Neuronal stem cell (in vitro differentiated cells): Measurements from ENCODE around the gene RNF222.

Experiments
- DNase-seq: peaks from one replicate; pipeline ENCODE4 v3.0.0-alpha.2; 2013; ENCODE audit warnings: low spot score
- H2AFZ ChIP-seq: one replicate; pipeline ENCODE4 v1.6.1; 2013; ENCODE audit warnings: mild to moderate bottlenecking, low read length, inconsistent platforms
- H2AK5ac ChIP-seq: 2 replicates; pipeline ENCODE4 v1.6.1; 2013; ENCODE audit warnings: low read depth, mild to moderate bottlenecking, inconsistent platforms, low read length, moderate library complexity, mixed read lengths
- H2BK120ac ChIP-seq: 2 replicates; pipeline ENCODE4 v1.6.1; 2013; ENCODE audit warnings: low read depth, mild to moderate bottlenecking, inconsistent platforms, low read length, moderate library complexity, mixed read lengths
- H2BK12ac ChIP-seq: one replicate; pipeline ENCODE4 v1.6.1; 2013; ENCODE audit warnings: low read length, inconsistent platforms
- H2BK15ac ChIP-seq: 2 replicates; pipeline ENCODE4 v1.6.1; 2013; ENCODE audit warnings: mild to moderate bottlenecking, low read length, inconsistent platforms, mixed read lengths
- H2BK5ac ChIP-seq: one replicate; pipeline ENCODE4 v1.6.1; 2013; ENCODE audit warnings: inconsistent platforms, mild to moderate bottlenecking, low read length, moderate library complexity
- H3K14ac ChIP-seq: one replicate; pipeline ENCODE4 v1.6.1; 2013; ENCODE audit warnings: low read length, inconsistent platforms
- H3K18ac ChIP-seq: 2 replicates; pipeline ENCODE4 v1.6.1; 2013; ENCODE audit warnings: low read length, inconsistent platforms
- H3K23ac ChIP-seq: 2 replicates; pipeline ENCODE4 v1.6.1; 2013; ENCODE audit warnings: low read depth, mild to moderate bottlenecking, mixed read lengths, low read length, inconsistent platforms; ENCODE audit not compliant: poor library complexity
- H3K27ac ChIP-seq: replicated peaks from 3 replicates; pipeline ENCODE4 v1.5.1; 2013; ENCODE audit warnings: low read length, inconsistent platforms
- H3K27me3 ChIP-seq, 3 experiments: 2 replicates each; pipeline ENCODE4 v1.6.1; 2013; ENCODE audit warnings: low read length in 3 of 3, mild to moderate bottlenecking in 2 of 3, inconsistent platforms in 1 of 3, low read depth in 1 of 3, mixed read lengths in 1 of 3, moderate library complexity in 1 of 3; ENCODE audit not compliant: control insufficient read depth in 3 of 3, insufficient read depth in 3 of 3
- H3K36me3 ChIP-seq, 2 donors: replicated peaks in 1 of 2; 2 replicates each; pipeline ENCODE4 v1.6.1; 2013; ENCODE audit warnings: low read length in 2 of 2; ENCODE audit not compliant: control insufficient read depth in 2 of 2, insufficient read depth in 2 of 2
- H3K4ac ChIP-seq: 2 replicates; pipeline ENCODE4 v1.6.1; 2013; ENCODE audit warnings: inconsistent platforms, mild to moderate bottlenecking, low read length, moderate library complexity
- H3K4me1 ChIP-seq, 2 donors: 1 replicate in 1 of 2; 2 replicates in 1 of 2; pipeline ENCODE4 v1.6.1; 2013; ENCODE audit warnings: low read length in 2 of 2, low read depth in 1 of 2; ENCODE audit not compliant: control insufficient read depth in 2 of 2, insufficient read depth in 1 of 2
- H3K4me2 ChIP-seq: one replicate; pipeline ENCODE4 v1.6.1; 2013; ENCODE audit warnings: mild to moderate bottlenecking, low read length, inconsistent platforms; ENCODE audit not compliant: insufficient read depth, poor library complexity, severe bottlenecking
- H3K4me3 ChIP-seq, 2 donors: 2 replicates each; pipeline ENCODE4 v1.5.1; 2013; ENCODE audit warnings: low read length in 2 of 2, mild to moderate bottlenecking in 2 of 2, inconsistent platforms in 1 of 2, moderate library complexity in 1 of 2
- H3K79me1 ChIP-seq: one replicate; pipeline ENCODE4 v1.6.1; 2013; ENCODE audit warnings: low read depth, mild to moderate bottlenecking, inconsistent platforms, low read length, moderate library complexity
- H3K9ac ChIP-seq: one replicate; pipeline ENCODE4 v1.6.1; 2013; ENCODE audit warnings: mild to moderate bottlenecking, low read depth, low read length, inconsistent platforms; ENCODE audit not compliant: poor library complexity
- H3K9me3 ChIP-seq, 2 donors: replicated peaks in 1 of 2; 2 replicates each; pipeline versions ENCODE3 to v1.6.1; 2013; ENCODE audit warnings: low read length in 2 of 2, mild to moderate bottlenecking in 2 of 2, inconsistent platforms in 1 of 2, low read depth in 1 of 2, mixed read lengths in 1 of 2, moderate library complexity in 1 of 2; ENCODE audit not compliant: control insufficient read depth in 2 of 2, insufficient read depth in 1 of 2
- H4K8ac ChIP-seq: one replicate; pipeline ENCODE4 v1.6.1; 2013; ENCODE audit warnings: low read depth, mild to moderate bottlenecking, inconsistent platforms, low read length, moderate library complexity
- H4K91ac ChIP-seq: one replicate; pipeline ENCODE4 v1.6.1; 2013; ENCODE audit warnings: low read length, low read depth, mild to moderate bottlenecking, inconsistent platforms; ENCODE audit not compliant: poor library complexity
- WGBS, 2 donors: extraction: QIAGEN DNeasy Blood & Tissue Kit; methylation state at CpG; one replicate each; pipeline ENCODE4 v1.1.7; 2013; ENCODE audit warnings: missing lambda C conversion rate in 2 of 2, mixed read lengths in 1 of 2; ENCODE audit not compliant: insufficient read length in 2 of 2, insufficient replicate concordance in 1 of 2; ENCODE audit errors: extremely low coverage in 2 of 2; 5-methylcytosine and 5-hydroxymethylcytosine counted together

Gene RNF222

GRCh38 chr17:8371786-8372185, 25.8 kb downstream of the RNF222 start:
- H3K27ac ChIP-seq, result no peak overlapping the region
- peaks cover 2% of the 10 kb centered on the region for H3K79me1 ChIP-seq
- no peak overlapping the region for H2AK5ac ChIP-seq
- no peak overlapping the region for H3K4me3 ChIP-seq
- peaks cover 14 to 54% of the 10 kb centered on the region in 2 donors for H3K36me3 ChIP-seq
- no peak overlapping the region for H3K18ac ChIP-seq
- H4K91ac ChIP-seq, result no peak overlapping the region
- WGBS, 2 donors, result no CpG with 5 or more reads among the region's 4 CpGs
- no peak overlapping the region for H4K8ac ChIP-seq
- no peak overlapping the region for H2BK120ac ChIP-seq
- no peak overlapping the region for H2BK12ac ChIP-seq
- H3K4ac ChIP-seq, result no peak overlapping the region
- H2BK15ac ChIP-seq, result no peak overlapping the region
- H3K4me1 ChIP-seq, result peaks cover 3 to 4% of the 10 kb centered on the region in 2 donors
- H2AFZ ChIP-seq, result no peak overlapping the region
- H2BK5ac ChIP-seq, result no peak overlapping the region
- H3K4me2 ChIP-seq, result no peak overlapping the region
- H3K14ac ChIP-seq, result no peak overlapping the region
- H3K27me3 ChIP-seq, result no peaks in the 10 kb centered on the region
- H3K9ac ChIP-seq, result no peak overlapping the region
- no peak overlapping the region for H3K23ac ChIP-seq
- DNase-seq, result no peak
- H3K9me3 ChIP-seq, result no peaks in the 10 kb centered on the region

GRCh38 chr17:8369944-8370343, 27.7 kb downstream of the RNF222 start:
- DNase-seq, result no peak
- Histone ChIP-seq H3K4me3 (no peak overlapping the region), H3K9ac (no peak overlapping the region), H3K23ac (no peak overlapping the region), H4K8ac (no peak overlapping the region), H3K79me1 (peaks cover 1% of the 10 kb centered on the region), H2AFZ (no peak overlapping the region), H2BK15ac (no peak overlapping the region), H2BK5ac (no peak overlapping the region), H3K14ac (no peak overlapping the region), H3K18ac (no peak overlapping the region), H2AK5ac (no peak overlapping the region), H2BK12ac (no peak overlapping the region), H3K27ac (no peak overlapping the region), H3K36me3 (peaks cover 14 to 52% of the 10 kb centered on the region in 2 donors), H3K9me3 (no peaks in the 10 kb centered on the region), H3K4me1 (no peaks in the 10 kb centered on the region), H3K27me3 (no peaks in the 10 kb centered on the region), H3K4ac (no peak overlapping the region), H2BK120ac (no peak overlapping the region), H3K4me2 (no peak overlapping the region), H4K91ac (no peak overlapping the region)
- WGBS, 2 donors, result no CpG with 5 or more reads among the region's 8 CpGs

GRCh38 chr17:8368193-8368592, 29.4 kb downstream of the RNF222 start:
- Histone ChIP-seq H3K27me3 (no peaks in the 10 kb centered on the region), H3K4ac (no peak overlapping the region), H2AFZ (no peak overlapping the region), H2BK5ac (no peak overlapping the region), H2BK12ac (no peak overlapping the region), H3K9ac (no peak overlapping the region), H3K4me3 (no peak overlapping the region), H3K79me1 (peaks cover 1% of the 10 kb centered on the region), H3K4me2 (no peak overlapping the region), H4K8ac (no peak overlapping the region), H3K27ac (no peak overlapping the region), H3K9me3 (no peaks in the 10 kb centered on the region), H3K36me3 (peaks cover 16 to 57% of the 10 kb centered on the region in 2 donors), H4K91ac (no peak overlapping the region), H2BK120ac (no peak overlapping the region), H3K18ac (no peak overlapping the region), H3K23ac (no peak overlapping the region), H2BK15ac (no peak overlapping the region), H3K4me1 (no peaks in the 10 kb centered on the region), H2AK5ac (no peak overlapping the region), H3K14ac (no peak overlapping the region)
- no peak for DNase-seq
- no CpG with 5 or more reads among the region's 3 CpGs for WGBS, 2 donors

- Histone ChIP-seq H3K4me1 (no peaks in the 10 kb centered on the region), H3K27me3 (no peaks in the 10 kb centered on the region), H3K4me2 (no peak overlapping the region), H2BK5ac (no peak overlapping the region), H4K8ac (no peak overlapping the region), H3K4ac (no peak overlapping the region), H3K23ac (no peak overlapping the region), H3K27ac (no peak overlapping the region), H3K18ac (no peak overlapping the region), H3K14ac (no peak overlapping the region), H2AFZ (no peak overlapping the region), H3K9ac (no peak overlapping the region), H2AK5ac (no peak overlapping the region), H3K36me3 (peaks cover 12 to 46% of the 10 kb centered on the region in 2 donors), H3K79me1 (peaks cover 1% of the 10 kb centered on the region), H2BK120ac (no peak overlapping the region), H2BK15ac (no peak overlapping the region), H2BK12ac (no peak overlapping the region), H4K91ac (no peak overlapping the region), H3K9me3 (no peaks in the 10 kb centered on the region), H3K4me3 (no peak overlapping the region)
- no CpG with 5 or more reads among the region's 2 CpGs for WGBS, 2 donors
- DNase-seq, result no peak
These were observed 31.4 kb downstream of the RNF222 start for GRCh38 chr17:8366231-8366630.
